ENCODE results near the gene UBE2H. TPM values are rescaled to one million over a fixed set of nuclear protein-coding genes. Genes with fewer than 3 reads are reported as not detected.

The UBE2H gene
- total RNA-seq, 1 donor from 2014 or later, result 104 TPM

DNA sequence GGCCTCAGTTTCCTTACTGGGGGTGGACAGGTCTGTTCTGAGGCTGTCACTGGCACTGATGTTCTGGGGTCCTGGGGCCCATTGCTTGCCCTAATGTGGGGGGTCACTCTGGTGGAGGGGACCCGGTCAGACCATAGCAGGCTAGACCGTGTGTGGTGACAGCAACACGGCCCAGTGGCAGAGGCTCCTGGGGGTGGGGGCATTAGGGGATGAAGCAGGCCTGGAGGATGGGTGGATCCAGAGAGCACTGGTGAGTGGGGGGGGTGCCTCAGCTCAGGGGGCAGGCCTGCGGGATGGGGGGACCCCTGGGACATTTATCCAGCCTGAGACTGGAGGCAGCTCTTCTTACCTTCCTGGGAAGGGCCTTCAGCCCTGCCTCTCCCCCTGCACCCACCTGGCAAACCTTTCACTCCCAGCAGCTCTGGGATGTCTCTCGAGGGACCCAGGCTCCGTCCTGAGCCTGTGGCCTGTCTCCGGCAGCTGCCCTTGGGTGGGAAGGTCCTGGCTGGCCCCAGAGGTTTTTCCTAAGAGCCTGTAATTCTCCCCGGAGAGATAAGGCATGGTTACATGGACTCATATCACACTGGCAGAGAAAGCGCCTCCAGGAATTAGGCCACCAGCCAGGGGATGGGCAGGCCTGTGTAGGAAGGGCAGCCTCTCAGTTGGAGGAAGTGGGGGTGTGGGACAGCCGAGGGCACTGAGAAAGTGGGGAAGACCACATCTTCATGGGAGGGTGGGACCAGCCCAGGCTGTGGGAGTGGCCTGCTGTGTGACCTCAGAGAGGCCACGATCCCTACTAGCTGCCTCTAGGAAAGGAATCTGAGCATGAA, 147.7 kb downstream of the UBE2H start:
- Mint-ChIP-seq H3K4me3 (no peak overlapping the region), H3K27me3 (ENCODE audit: low read depth) (no peaks in the 10 kb centered on the region), H3K27ac (no peak overlapping the region), H3K4me1 (no peaks in the 10 kb centered on the region), H3K36me3 (no peaks in the 10 kb centered on the region), H3K9me3 (no peaks in the 10 kb centered on the region)
- no peak for TF ChIP-seq CTCF (IDR thresholded peaks at IDR 0.05; ENCODE audit: unreplicated experiment)
- DNase-seq (ENCODE audit: low spot score in 2 of 2, unreplicated experiment in 2 of 2), result no peak

DNA sequence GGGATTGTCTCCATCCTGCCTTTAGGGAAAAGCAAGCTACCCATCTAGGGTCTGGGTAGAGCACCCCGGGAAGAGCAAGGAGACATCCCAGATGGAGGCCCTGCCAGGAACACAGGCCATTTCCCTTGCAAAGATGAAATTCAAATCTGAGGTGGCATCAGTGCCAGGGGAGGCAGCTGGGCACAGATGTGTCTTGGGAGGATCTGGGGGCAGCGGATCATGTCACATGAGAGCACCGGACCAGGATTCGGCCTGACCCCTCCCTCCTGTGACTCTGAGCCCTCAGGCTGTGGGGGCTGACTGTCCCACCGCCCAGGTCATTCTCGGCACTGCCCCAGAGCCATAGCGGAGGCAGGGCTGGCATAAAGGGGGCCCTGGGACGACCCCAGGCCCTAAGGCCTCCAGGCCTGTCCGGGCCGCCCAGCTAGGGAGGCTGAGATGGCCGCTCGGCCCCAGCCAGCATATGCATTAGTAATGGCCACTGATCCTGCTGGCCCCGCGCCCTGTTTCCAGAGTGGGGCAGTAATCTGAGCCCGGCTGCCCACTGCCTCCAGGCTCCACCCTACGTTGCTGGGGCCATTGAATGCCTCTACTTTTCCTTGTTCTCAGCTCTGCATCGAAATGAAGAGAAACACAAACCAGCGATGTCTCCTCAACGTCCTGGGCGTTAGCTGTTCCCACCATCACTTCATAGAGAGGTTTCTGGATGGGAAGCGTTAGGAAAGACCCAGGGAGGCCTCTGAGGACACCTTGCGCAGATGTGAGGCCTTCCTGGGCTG, 148.5 kb downstream of the UBE2H start:
- Mint-ChIP-seq H3K4me3 (no peak overlapping the region), H3K27me3 (ENCODE audit: low read depth) (no peaks in the 10 kb centered on the region), H3K27ac (no peak overlapping the region), H3K9me3 (no peaks in the 10 kb centered on the region), H3K36me3 (no peaks in the 10 kb centered on the region), H3K4me1 (no peaks in the 10 kb centered on the region)
- TF ChIP-seq CTCF (IDR thresholded peaks at IDR 0.05; ENCODE audit: unreplicated experiment), result no peak
- no peak for DNase-seq (ENCODE audit: low spot score in 2 of 2, unreplicated experiment in 2 of 2)

GRCh38 chr7:129803546-129804081, 149.1 kb downstream of the UBE2H start:
- no peaks in the 10 kb centered on the region for H3K36me3 Mint-ChIP-seq
- no peaks in the 10 kb centered on the region for H3K4me1 Mint-ChIP-seq
- H3K4me3 Mint-ChIP-seq, result no peak overlapping the region
- DNase-seq (ENCODE audit: low spot score in 2 of 2, unreplicated experiment in 2 of 2), result no peak
- H3K27me3 Mint-ChIP-seq (ENCODE audit: low read depth), result no peaks in the 10 kb centered on the region
- no peak overlapping the region for H3K27ac Mint-ChIP-seq
- H3K9me3 Mint-ChIP-seq, result no peaks in the 10 kb centered on the region
- no peak for TF ChIP-seq CTCF (IDR thresholded peaks at IDR 0.05; ENCODE audit: unreplicated experiment)

- TF ChIP-seq CTCF (IDR thresholded peaks at IDR 0.05; ENCODE audit: unreplicated experiment), result no peak
- DNase-seq (ENCODE audit: low spot score in 2 of 2, unreplicated experiment in 2 of 2), result no peak
- H3K27ac Mint-ChIP-seq, result no peak overlapping the region
- H3K36me3 Mint-ChIP-seq, result no peaks in the 10 kb centered on the region
- H3K9me3 Mint-ChIP-seq, result no peaks in the 10 kb centered on the region
- no peaks in the 10 kb centered on the region for H3K27me3 Mint-ChIP-seq (ENCODE audit: low read depth)
- H3K4me3 Mint-ChIP-seq, result no peak overlapping the region
- peaks cover 8% of the 10 kb centered on the region for H3K4me1 Mint-ChIP-seq
Measured at GRCh38 chr7:129801882-129802281, 150.9 kb downstream of the UBE2H start.

- Mint-ChIP-seq H3K36me3 (no peaks in the 10 kb centered on the region), H3K4me3 (no peak overlapping the region), H3K4me1 (peaks cover 8% of the 10 kb centered on the region), H3K27me3 (ENCODE audit: low read depth) (no peaks in the 10 kb centered on the region), H3K9me3 (no peaks in the 10 kb centered on the region), H3K27ac (no peak overlapping the region)
- no peak for TF ChIP-seq CTCF (IDR thresholded peaks at IDR 0.05; ENCODE audit: unreplicated experiment)
- no peak for DNase-seq (ENCODE audit: low spot score in 2 of 2, unreplicated experiment in 2 of 2)
Measured at GRCh38 chr7:129800901-129801300, 151.9 kb downstream of the UBE2H start.
